ENCODE data around the gene MINDY3.
"Not testable (repeated sequence)": the region's sequence is repeated elsewhere in the genome, so short reads cannot be mapped to it uniquely, and the experiment has no call there.

MINDY3 gene

GRCh38 chr10:15781381-15781960, 78.8 kb downstream of the MINDY3 start:
- no peak for DNase-seq (ENCODE audit: low read depth)
- TF ChIP-seq CTCF (conservative IDR thresholded peaks at IDR 0.05; ENCODE audit: low read depth, low read length) = no peak
- no peak overlapping the region for H3K4me3 ChIP-seq (ENCODE audit: low read length)

GRCh38 chr10:15780353-15781135, 79.8 kb downstream of the MINDY3 start:
- peak; percentile 43 for DNase-seq (ENCODE audit: low read depth)
- TF ChIP-seq CTCF (conservative IDR thresholded peaks at IDR 0.05; ENCODE audit: low read depth, low read length) = no peak
- H3K4me3 ChIP-seq (ENCODE audit: low read length) = no peak overlapping the region

DNA sequence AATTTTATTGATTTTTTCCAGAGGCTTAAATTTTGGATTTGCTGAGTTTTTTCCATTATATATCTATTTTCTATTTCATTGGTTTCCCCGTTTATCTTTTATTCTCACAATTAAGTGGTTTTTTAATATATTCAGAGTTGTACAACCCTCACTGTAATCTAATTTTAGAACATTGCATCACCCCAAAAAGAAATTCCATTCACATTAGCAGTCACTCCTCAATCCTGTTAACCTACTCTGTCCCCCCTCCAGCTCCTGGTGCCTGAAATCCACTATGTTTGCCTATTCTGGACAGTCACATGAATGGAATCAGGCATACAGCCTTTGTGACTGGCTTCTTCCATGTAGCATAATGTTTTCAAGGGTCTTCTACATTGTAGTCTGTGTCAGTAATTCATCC, 84.8 kb downstream of the MINDY3 start:
- DNase-seq (ENCODE audit: low read depth) = peak; percentile 79
- no peak overlapping the region for H3K4me3 ChIP-seq (ENCODE audit: low read length)
- no peak for TF ChIP-seq CTCF (conservative IDR thresholded peaks at IDR 0.05; ENCODE audit: low read depth, low read length)

DNA sequence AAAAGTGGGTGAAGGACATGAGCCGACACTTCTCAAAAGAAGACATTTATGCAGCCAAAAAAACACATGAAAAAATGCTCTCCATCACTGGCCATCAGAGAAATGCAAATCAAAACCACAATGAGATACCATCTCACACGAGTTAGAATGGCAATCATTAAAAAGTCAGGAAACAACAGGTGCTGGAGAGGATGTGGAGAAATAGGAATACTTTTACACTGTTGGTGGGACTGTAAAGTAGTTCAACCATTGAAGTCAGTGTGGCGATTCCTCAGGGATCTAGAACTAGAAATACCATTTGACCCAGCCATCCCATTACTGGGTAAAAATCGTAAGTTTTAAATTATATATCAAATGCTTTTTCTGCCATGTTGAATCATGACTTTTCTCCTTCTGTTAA, 85.8 kb downstream of the MINDY3 start:
- not testable (repeated sequence) for DNase-seq (ENCODE audit: low read depth); H3K4me3 ChIP-seq (ENCODE audit: low read length)

GRCh38 chr10:15764892-15765454, 95.3 kb downstream of the MINDY3 start:
- no peak for TF ChIP-seq CTCF (conservative IDR thresholded peaks at IDR 0.05; ENCODE audit: low read depth, low read length)
- no peak for DNase-seq (ENCODE audit: low read depth)
- H3K4me3 ChIP-seq (ENCODE audit: low read length) = no peak overlapping the region

- no peak for TF ChIP-seq CTCF (conservative IDR thresholded peaks at IDR 0.05; ENCODE audit: low read depth, low read length)
- no peak for DNase-seq (ENCODE audit: low read depth)
- H3K4me3 ChIP-seq (ENCODE audit: low read length) = no peak overlapping the region
Observed at GRCh38 chr10:15763006-15763405, 97.3 kb downstream of the MINDY3 start.

- DNase-seq (ENCODE audit: low read depth) = not testable (repeated sequence)
Observed at GRCh38 chr10:15762239-15762638, 98.1 kb downstream of the MINDY3 start.

GRCh38 chr10:15761224-15761623, 99.1 kb downstream of the MINDY3 start:
- H3K4me3 ChIP-seq (ENCODE audit: low read length) = not testable (repeated sequence)

More at GRCh38 chr10:15762239-15762638, 98.1 kb downstream of the MINDY3 start:
- not testable (repeated sequence) for H3K4me3 ChIP-seq (ENCODE audit: low read length)

More at GRCh38 chr10:15761224-15761623, 99.1 kb downstream of the MINDY3 start:
- DNase-seq (ENCODE audit: low read depth) = not testable (repeated sequence)

Measured in retinal pigment epithelial cell (primary cell).